ENCODE results near the gene MYO1D. TPM values are rescaled to one million over a fixed set of nuclear protein-coding genes. Genes with fewer than 3 reads are reported as not detected.

Gene MYO1D
- total RNA-seq, 1 experiment from 2014 or later: 9.0 TPM

DNA sequence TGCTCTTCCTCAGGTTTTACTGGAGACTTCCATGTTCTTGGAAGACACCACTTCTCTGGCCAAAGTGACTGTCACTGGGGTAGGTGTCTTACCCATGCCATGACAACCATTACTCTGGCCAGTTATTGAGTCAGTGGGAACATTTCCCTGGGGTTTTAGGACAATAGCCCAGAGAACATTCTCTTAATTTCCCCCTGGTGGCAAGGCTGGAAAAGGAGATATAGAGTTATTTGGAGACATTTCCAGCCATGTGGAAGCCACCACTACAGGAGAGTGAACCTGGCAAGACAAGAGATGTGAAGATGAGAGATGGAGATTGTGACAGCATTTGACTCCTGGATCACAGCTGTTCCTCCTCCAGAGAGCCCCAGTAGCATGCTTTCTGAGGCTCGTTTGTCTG, 283.9 kb downstream of the MYO1D start:
- DNase-seq (ENCODE audit: low read depth): no peak
- in situ Hi-C loops (cut with HindIII; ENCODE audit: low pct_unique_long_range_greater_than_20kb, low sequenced_read_pairs): no loop called here

- DNase-seq (ENCODE audit: low read depth): no peak
- in situ Hi-C loops (cut with HindIII; ENCODE audit: low pct_unique_long_range_greater_than_20kb, low sequenced_read_pairs): no loop called here
These were observed 285.5 kb downstream of the MYO1D start for GRCh38 chr17:32591405-32591804.

DNA sequence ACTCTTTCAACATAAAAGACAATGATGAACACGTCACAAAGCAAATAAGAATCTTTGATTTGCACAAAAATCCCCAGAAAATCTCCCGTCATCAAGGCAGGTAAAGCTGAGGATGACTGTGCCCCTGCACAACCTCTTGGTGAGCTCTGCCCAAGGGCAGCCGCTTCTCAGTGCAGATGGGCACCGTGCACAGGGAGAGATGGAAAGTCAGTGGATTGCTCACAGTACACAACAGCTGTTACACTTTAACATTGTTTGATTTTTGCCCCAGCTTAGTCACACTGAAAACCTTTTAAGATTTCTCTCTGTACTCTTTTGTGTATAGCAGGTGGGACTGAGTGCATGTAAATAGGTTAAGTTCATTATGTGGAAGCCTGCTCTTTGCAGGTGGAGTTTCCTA, 285.9 kb downstream of the MYO1D start:
- no peak for DNase-seq (ENCODE audit: low read depth)
- in situ Hi-C loops (cut with HindIII; ENCODE audit: low pct_unique_long_range_greater_than_20kb, low sequenced_read_pairs): no loop called here

DNA sequence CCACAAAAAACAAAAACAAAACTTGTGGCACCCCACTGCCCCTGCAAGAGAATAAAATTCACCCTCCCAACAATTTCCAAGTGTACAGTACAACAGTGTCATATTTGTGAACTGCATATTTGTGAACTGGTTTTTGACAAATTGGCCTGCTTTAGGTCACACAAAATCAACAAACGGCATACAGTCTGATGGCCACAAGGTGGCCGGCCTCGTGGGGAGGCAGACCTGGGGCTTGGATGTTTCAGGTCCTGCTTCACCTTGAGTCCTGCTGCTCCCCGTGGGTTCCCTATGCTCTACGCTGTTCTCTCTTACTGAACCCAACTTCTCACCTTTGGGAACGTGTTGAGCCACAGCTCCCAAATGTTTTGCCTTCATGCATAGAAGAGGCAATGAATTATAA, 287.9 kb downstream of the MYO1D start:
- DNase-seq (ENCODE audit: low read depth): no peak

DNA sequence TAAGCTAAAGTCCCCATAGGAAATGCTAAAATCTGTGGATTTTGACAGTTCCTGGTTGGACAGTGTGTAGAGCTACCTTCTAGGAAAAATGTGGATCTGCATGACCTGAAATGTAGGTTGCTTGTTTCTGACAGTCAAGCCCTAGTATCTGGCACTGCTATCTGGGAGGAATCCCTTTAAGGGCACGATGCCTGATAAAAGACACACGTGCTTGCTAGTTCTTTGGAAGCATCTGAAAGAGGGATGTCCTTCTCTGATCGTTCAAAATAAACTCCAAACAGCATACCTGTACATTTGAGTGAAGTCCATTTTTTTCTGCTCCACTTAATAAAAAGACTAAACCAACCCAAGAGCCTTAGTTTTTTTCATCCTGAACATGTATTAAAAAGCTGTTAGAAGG, 288.8 kb downstream of the MYO1D start:
- DNase-seq (ENCODE audit: low read depth): no peak
- in situ Hi-C loops (cut with HindIII; ENCODE audit: low pct_unique_long_range_greater_than_20kb, low sequenced_read_pairs): no loop called here

More for the DNA sequence above, 287.9 kb downstream of the MYO1D start:
- in situ Hi-C loops (cut with HindIII; ENCODE audit: low pct_unique_long_range_greater_than_20kb, low sequenced_read_pairs): no loop called here

DNA sequence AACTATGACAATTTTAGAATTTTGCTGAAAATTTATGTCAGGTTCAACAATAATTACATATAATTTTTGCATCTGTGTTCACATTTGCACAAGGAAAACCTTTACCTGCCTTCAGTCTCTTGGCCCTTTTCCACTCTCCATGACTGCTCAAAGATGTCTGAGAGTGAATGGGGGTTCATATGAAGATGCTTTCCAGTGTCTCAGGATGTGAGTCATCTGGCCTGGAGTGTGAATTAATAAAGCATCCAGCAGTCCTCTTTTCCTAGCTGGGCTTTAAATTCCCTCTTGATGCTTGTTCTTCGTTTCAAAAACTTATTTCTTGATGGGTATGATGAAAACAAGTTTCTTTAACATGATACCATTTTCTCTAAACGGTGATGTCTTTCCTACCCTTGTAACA, 290.3 kb downstream of the MYO1D start:
- DNase-seq (ENCODE audit: low read depth): no peak
- in situ Hi-C loops (cut with HindIII; ENCODE audit: low pct_unique_long_range_greater_than_20kb, low sequenced_read_pairs): no loop called here

DNA sequence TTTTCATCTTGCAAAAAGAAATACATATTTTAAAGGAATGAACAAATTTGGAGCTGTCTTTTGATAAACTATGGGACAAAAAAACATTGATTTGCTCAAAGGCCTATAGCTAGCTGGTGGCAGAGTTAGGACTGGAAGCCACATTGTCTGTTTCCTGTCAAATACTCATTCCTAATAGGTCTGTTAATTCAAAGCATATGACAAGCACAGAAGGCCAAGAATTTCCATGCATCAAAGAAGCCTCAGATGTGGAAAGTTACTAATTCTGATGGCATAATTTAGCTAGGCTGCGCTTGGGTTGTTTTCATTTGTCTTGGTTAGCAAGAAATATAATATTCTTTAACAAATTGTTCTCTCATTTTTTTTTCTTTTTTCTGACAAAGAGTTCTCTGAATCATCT, 292.1 kb downstream of the MYO1D start:
- DNase-seq (ENCODE audit: low read depth): no peak
- in situ Hi-C loops (cut with HindIII; ENCODE audit: low pct_unique_long_range_greater_than_20kb, low sequenced_read_pairs): no loop called here

GRCh38 chr17:32583053-32583452, 293.9 kb downstream of the MYO1D start:
- in situ Hi-C loops (cut with HindIII; ENCODE audit: low pct_unique_long_range_greater_than_20kb, low sequenced_read_pairs): no loop called here
- DNase-seq (ENCODE audit: low read depth): no peak

GRCh38 chr17:32575852-32576251, 301.1 kb downstream of the MYO1D start:
- DNase-seq (ENCODE audit: low read depth): no peak
- in situ Hi-C loops (cut with HindIII; ENCODE audit: low pct_unique_long_range_greater_than_20kb, low sequenced_read_pairs): no loop called here

DNA sequence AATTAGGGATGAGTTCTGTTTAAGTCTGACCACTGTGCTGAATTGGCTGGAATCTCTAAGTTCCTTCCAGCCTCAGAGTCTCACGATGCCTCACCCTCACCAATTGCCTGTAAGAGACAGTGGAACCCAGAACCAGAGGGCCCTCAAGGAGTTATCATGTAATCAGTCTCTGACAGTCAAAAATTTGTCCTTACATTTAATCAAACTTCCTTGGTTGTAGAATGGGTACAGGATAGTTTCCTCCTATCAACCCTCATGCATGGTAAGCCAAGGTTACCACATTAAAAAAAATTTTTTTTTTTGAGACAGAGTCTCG, 306.9 kb downstream of the MYO1D start:
- no peak for DNase-seq (ENCODE audit: low read depth)
- in situ Hi-C loops (cut with HindIII; ENCODE audit: low pct_unique_long_range_greater_than_20kb, low sequenced_read_pairs): no loop called here

- DNase-seq (ENCODE audit: low read depth): no peak
- in situ Hi-C loops (cut with HindIII; ENCODE audit: low pct_unique_long_range_greater_than_20kb, low sequenced_read_pairs): no loop called here
These were observed 307.5 kb downstream of the MYO1D start for GRCh38 chr17:32569171-32570080.

- in situ Hi-C loops (cut with HindIII; ENCODE audit: low pct_unique_long_range_greater_than_20kb, low sequenced_read_pairs): no loop called here
- no peak for DNase-seq (ENCODE audit: low read depth)
These were observed 308.2 kb downstream of the MYO1D start for GRCh38 chr17:32568705-32569104.

DNA sequence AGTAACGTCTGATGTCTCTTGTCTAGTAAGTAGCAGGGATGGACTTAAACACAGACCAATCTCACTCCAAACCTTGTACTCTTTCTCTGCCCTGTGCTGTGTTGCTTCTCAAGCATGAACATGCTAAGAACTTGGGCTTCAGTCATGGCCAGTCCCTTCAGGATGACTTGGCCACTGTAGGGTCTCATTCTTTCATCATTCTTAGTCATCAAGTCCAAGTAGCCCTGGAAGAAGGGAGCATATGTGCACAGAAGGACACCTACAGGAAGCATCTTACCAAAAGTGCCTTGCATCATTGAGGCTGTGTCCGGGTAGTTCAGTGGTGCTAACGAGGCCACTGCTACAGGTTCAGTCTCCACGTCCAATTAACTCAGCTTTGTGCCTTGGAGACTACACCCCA, 309.4 kb downstream of the MYO1D start:
- in situ Hi-C loops (cut with HindIII; ENCODE audit: low pct_unique_long_range_greater_than_20kb, low sequenced_read_pairs): no loop called here
- no peak for DNase-seq (ENCODE audit: low read depth)

GRCh38 chr17:32567086-32567485, 309.8 kb downstream of the MYO1D start:
- in situ Hi-C loops (cut with HindIII; ENCODE audit: low pct_unique_long_range_greater_than_20kb, low sequenced_read_pairs): no loop called here

DNA sequence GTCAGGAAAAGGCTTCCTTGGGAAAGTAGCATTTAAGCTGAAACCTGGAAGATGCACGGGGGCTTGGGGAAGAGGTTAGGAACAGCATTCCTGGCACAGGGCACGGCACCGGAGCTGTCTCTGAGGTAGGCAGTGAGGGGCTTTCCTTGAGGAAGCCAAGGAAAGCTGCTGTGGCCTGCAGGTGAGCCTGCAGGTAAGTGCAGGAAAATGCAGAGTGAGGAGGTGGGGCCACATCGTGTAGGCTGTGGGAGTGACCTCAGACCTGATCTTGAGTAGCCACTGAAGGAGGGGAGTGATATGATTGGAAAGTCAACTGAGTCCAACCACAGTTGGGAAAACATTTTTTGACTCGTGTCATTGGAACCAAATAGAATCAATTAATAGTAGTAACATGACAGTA, 310.6 kb downstream of the MYO1D start:
- in situ Hi-C loops (cut with HindIII; ENCODE audit: low pct_unique_long_range_greater_than_20kb, low sequenced_read_pairs): no loop called here
- no peak for DNase-seq (ENCODE audit: low read depth)

More at GRCh38 chr17:32567086-32567485, 309.8 kb downstream of the MYO1D start:
- no peak for DNase-seq (ENCODE audit: low read depth)

DNA sequence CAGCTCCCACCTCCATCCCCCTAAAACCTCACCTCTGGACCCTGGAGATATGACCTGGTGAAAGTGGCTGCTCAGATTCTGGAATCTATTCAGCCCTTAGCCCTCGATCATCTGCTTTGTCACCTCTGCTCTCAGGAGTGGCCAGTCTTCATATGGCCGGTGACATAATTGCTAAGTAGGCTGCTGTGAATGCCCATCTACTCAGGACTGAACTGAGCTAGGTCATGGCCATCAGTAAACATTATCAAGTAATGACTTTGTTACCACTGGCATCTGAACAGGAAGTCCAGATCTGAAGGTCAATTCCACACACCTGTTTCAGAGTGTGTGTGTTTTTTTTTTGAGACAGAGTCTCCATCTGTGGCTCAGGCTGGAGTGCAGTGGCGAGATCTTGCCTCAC, 311.5 kb downstream of the MYO1D start:
- in situ Hi-C loops (cut with HindIII; ENCODE audit: low pct_unique_long_range_greater_than_20kb, low sequenced_read_pairs): no loop called here
- DNase-seq (ENCODE audit: low read depth): no peak

- DNase-seq (ENCODE audit: low read depth): no peak
- in situ Hi-C loops (cut with HindIII; ENCODE audit: low pct_unique_long_range_greater_than_20kb, low sequenced_read_pairs): no loop called here
These were observed 312.6 kb downstream of the MYO1D start for GRCh38 chr17:32564325-32564724.

- no peak for DNase-seq (ENCODE audit: low read depth)
- in situ Hi-C loops (cut with HindIII; ENCODE audit: low pct_unique_long_range_greater_than_20kb, low sequenced_read_pairs): no loop called here
These were observed 313.3 kb downstream of the MYO1D start for GRCh38 chr17:32563583-32563982.

DNA sequence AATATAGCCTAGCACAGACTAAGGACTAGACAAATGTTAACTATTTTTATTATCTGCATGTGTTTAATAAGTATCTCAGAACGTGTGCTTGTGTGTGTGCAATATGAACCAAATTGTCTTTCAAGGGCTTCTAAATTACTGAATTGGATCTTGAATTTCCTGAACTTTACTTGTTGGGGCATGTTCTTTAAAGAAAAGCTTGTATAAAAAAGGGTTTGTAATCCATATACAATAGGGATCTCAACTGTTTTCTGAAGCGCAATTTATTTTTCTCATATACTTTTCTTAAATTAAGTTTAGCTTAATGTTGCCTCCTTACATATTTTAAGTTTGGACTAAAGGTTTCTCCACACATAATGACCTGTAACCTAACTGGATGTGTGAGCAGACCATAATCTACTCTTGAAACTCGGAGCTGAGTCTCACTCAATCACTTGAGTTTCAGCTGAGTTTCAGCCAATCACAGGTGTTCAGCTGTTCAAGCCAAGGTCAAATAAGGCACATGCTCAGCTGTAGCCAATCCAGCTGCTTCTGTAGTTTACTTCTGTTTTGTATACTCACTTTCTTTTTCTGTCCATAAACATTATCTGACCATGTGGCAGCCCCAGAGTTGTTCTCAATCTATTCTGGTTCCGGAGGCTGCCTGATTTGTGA, 317.8 kb downstream of the MYO1D start:
- in situ Hi-C loops (cut with HindIII; ENCODE audit: low pct_unique_long_range_greater_than_20kb, low sequenced_read_pairs): no loop called here
- no peak for DNase-seq (ENCODE audit: low read depth)
